A549 (cell line): ENCODE data around the gene RMRP. TPM values are rescaled to one million over a fixed set of nuclear protein-coding genes. Genes with fewer than 3 reads are reported as not detected.

ENCODE experiments used
- ATAC-seq, 2 experiments: fragments of 200-7000 bp in 1 of 2; fragments of >200 bp in 1 of 2; cut with Nextera tagmentation in 1 of 2; cut with Tn5 transposase in 1 of 2; 3 replicates each; pipeline versions ENCODE4 v1.8.0 to v1.9.1; 2018 to 2020; ENCODE audit warnings: mild to moderate bottlenecking in 1 of 2, moderate library complexity in 1 of 2
- CTCF ChIA-PET: fragments of 300-600 bp; sonication (Branson Sonifier 250); formaldehyde crosslinking; extraction: SDS; loops from one replicate; lab custom pipeline; 2021; ENCODE audit warnings: antibody characterized with exemption, inconsistent platforms; lab: Yijun Ruan, JAX
- POLR2A ChIA-PET: fragments of 350-600 bp; formaldehyde crosslinking; extraction: SDS; loops from one replicate; lab custom pipeline; 2021; ENCODE audit warnings: antibody characterized with exemption, inconsistent platforms; lab: Yijun Ruan, JAX
- DNase-seq, 2 experiments: peaks; one replicate each; pipeline versions ENCODE4 v3.0.0 to v3.0.0-alpha.2; 2011 to 2016; ENCODE audit warnings: low read depth in 1 of 2, low spot score in 1 of 2
- FAIRE-seq: peaks from 2 replicates; lab custom pipeline; 2011; peaks lifted over from hg19 to GRCh38; lab: Jason Lieb, UNC
- H3K27ac ChIP-seq, 2 experiments: fragments of >200 bp; sonication (Bioruptor Twin); formaldehyde crosslinking; 3 replicates each; pipeline ENCODE4 v1.5.1; 2016 to 2017
- H3K4me1 ChIP-seq: fragments of >200 bp; sonication (Bioruptor Twin); formaldehyde crosslinking; 3 replicates; pipeline ENCODE4 v1.6.1; 2016
- H3K4me2 ChIP-seq: fragments of >200 bp; sonication (Bioruptor Twin); formaldehyde crosslinking; 3 replicates; pipeline ENCODE4 v1.6.1; 2016
- H3K4me3 ChIP-seq: fragments of >200 bp; sonication (Bioruptor Twin); formaldehyde crosslinking; 3 replicates; pipeline ENCODE4 v1.5.1; 2016
- H3K9me3 ChIP-seq: fragments of >200 bp; sonication (Bioruptor Twin); formaldehyde crosslinking; 3 replicates; pipeline ENCODE4 v1.6.1; 2016
- BHLHE40 ChIP-seq: IDR thresholded peaks from 2 replicates; pipeline ENCODE4 v1.6.1; 2012; ENCODE audit warnings: low read depth, low read length, inconsistent platforms
- ESRRA ChIP-seq: fragments of 150-350 bp; IDR thresholded peaks from 2 replicates; pipeline ENCODE4 v1.6.1; 2014; ENCODE audit warnings: mild to moderate bottlenecking, low read length, borderline replicate concordance
- FOXS1 ChIP-seq: fragments of 250-450 bp; sonication (Bioruptor Pico); IDR thresholded peaks from 2 replicates; pipeline ENCODE4 v1.5.0; 2020; ENCODE audit warnings: mild to moderate bottlenecking, moderate library complexity
- GATA3 ChIP-seq: IDR thresholded peaks from 2 replicates; pipeline ENCODE4 v1.6.1; 2012; ENCODE audit warnings: borderline replicate concordance
- HOXA7 ChIP-seq: fragments of 250-450 bp; sonication (Bioruptor Pico); IDR thresholded peaks from 2 replicates; pipeline ENCODE4 v1.5.0; 2020; ENCODE audit warnings: mild to moderate bottlenecking, moderate library complexity
- HOXB13 ChIP-seq: fragments of 250-450 bp; sonication (Bioruptor Pico); IDR thresholded peaks from 2 replicates; pipeline ENCODE4 v1.5.0; 2020; ENCODE audit warnings: low read depth, mild to moderate bottlenecking, moderate library complexity
- KDM1A ChIP-seq: fragments of 200-600 bp; sonication (generic); IDR thresholded peaks from 2 replicates; pipeline ENCODE4 v1.6.1; 2016; ENCODE audit warnings: low read depth, mild to moderate bottlenecking
- KDM5A ChIP-seq: fragments of 200-600 bp; sonication (generic); IDR thresholded peaks from 2 replicates; pipeline ENCODE4 v1.6.1; 2016; ENCODE audit warnings: antibody characterized with exemption, mild to moderate bottlenecking
- MAFK ChIP-seq: fragments of 450-650 bp; IDR thresholded peaks from 2 replicates; pipeline ENCODE4 v1.6.1; 2014; ENCODE audit not compliant: partially characterized antibody
- MYC ChIP-seq: IDR thresholded peaks from 2 replicates; pipeline ENCODE4 v1.6.1; 2012; ENCODE audit warnings: mild to moderate bottlenecking, inconsistent platforms, low read length, improper control_type of control experiment, borderline replicate concordance
- NR3C1 ChIP-seq: fragments of >200 bp; sonication (Bioruptor Twin); formaldehyde crosslinking; IDR thresholded peaks from 3 replicates; pipeline ENCODE4 v1.6.1; 2017
- PHF8 ChIP-seq: fragments of 200-600 bp; sonication (generic); IDR thresholded peaks from 2 replicates; pipeline ENCODE4 v1.6.1; 2016; ENCODE audit warnings: low read depth, mild to moderate bottlenecking, antibody characterized with exemption, moderate library complexity, borderline replicate concordance
- POLR2A ChIP-seq: IDR thresholded peaks from 2 replicates; pipeline ENCODE4 v1.6.1; 2012; ENCODE audit warnings: mild to moderate bottlenecking, low read length
- TFCP2L1 ChIP-seq: fragments of 250-450 bp; sonication (Bioruptor Pico); IDR thresholded peaks from 2 replicates; pipeline ENCODE4 v1.5.0; 2021; ENCODE audit warnings: mild to moderate bottlenecking
- ZNF302 ChIP-seq: fragments of 250-450 bp; sonication (Bioruptor Pico); IDR thresholded peaks from 2 replicates; pipeline ENCODE4 v1.9.0; 2021; ENCODE audit warnings: inconsistent platforms, mild to moderate bottlenecking, moderate library complexity
- polyA plus RNA-seq, 4 experiments: library from polyadenylated mRNA; depleted of rRNA in 3 of 4; stranded (reverse); fragments of >200 nt; fragmentation: RNase III in 1 of 4; extraction: RNeasy Plus Mini Kit Qiagen cat#74134 plus additional on column Dnase treatment in 1 of 4; gene quantifications; 2 replicates in 3 of 4; 3 replicates in 1 of 4; pipeline ENCODE4 v1.2.3, GENCODE V29; 2011 to 2017
- TF ChIP-seq, protein P1 (sequence below): fragments of 450-650 bp; IDR thresholded peaks from 2 replicates; pipeline ENCODE4 v1.6.1; 2014; ENCODE audit warnings: antibody characterized with exemption
- TF ChIP-seq, protein P2 (sequence below): fragments of 200-600 bp; sonication (generic); IDR thresholded peaks from 2 replicates; pipeline ENCODE4 v1.6.1; 2016; ENCODE audit warnings: antibody characterized with exemption, mild to moderate bottlenecking, moderate library complexity
- TF ChIP-seq, protein P3 (sequence below): fragments of >200 bp; sonication (Bioruptor Twin); formaldehyde crosslinking; IDR thresholded peaks from 3 replicates; pipeline ENCODE4 v1.5.1; 2016
- TF ChIP-seq, protein P4 (sequence below): fragments of >200 bp; sonication (Bioruptor Twin); formaldehyde crosslinking; IDR thresholded peaks from 2 replicates; pipeline ENCODE4 v1.6.1; 2016
- TF ChIP-seq, protein P5 (sequence below): fragments of 250-450 bp; sonication (Bioruptor Pico); IDR thresholded peaks from 2 replicates; pipeline ENCODE4 v1.5.0; 2020; ENCODE audit warnings: low read depth, mild to moderate bottlenecking, moderate library complexity
- TF ChIP-seq, protein P6 (sequence below): IDR thresholded peaks from 2 replicates; pipeline ENCODE4 v1.6.1; 2012

The RMRP gene
- polyA plus RNA-seq, 2 of the 4 experiments (the other 2 are of a cell fraction): 80.2 TPM; not detected in 1

DNA sequence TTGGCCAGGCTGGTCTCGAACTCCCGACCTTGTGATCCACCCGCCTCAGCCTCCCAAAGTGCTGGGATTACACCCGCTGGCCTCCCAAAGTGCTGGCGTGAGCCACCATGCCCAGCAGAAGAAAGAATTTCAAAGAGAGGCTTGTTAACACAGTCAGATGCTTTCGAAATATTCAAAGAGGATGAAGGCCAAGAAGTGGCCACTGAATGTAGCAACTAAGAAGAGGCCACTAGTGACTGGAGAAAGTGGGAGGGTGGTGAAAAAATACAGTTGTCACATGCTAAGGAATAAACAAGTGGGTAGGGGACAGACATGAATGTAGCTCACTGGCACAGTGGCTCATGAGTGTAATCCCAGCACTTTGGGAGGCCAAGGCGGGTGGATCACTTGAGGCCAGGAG, 44.9 kb upstream of the RMRP start (continued):
- TF ChIP-seq, protein P1, sequence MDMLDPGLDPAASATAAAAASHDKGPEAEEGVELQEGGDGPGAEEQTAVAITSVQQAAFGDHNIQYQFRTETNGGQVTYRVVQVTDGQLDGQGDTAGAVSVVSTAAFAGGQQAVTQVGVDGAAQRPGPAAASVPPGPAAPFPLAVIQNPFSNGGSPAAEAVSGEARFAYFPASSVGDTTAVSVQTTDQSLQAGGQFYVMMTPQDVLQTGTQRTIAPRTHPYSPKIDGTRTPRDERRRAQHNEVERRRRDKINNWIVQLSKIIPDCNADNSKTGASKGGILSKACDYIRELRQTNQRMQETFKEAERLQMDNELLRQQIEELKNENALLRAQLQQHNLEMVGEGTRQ: no peak
- TF ChIP-seq, protein P2, sequence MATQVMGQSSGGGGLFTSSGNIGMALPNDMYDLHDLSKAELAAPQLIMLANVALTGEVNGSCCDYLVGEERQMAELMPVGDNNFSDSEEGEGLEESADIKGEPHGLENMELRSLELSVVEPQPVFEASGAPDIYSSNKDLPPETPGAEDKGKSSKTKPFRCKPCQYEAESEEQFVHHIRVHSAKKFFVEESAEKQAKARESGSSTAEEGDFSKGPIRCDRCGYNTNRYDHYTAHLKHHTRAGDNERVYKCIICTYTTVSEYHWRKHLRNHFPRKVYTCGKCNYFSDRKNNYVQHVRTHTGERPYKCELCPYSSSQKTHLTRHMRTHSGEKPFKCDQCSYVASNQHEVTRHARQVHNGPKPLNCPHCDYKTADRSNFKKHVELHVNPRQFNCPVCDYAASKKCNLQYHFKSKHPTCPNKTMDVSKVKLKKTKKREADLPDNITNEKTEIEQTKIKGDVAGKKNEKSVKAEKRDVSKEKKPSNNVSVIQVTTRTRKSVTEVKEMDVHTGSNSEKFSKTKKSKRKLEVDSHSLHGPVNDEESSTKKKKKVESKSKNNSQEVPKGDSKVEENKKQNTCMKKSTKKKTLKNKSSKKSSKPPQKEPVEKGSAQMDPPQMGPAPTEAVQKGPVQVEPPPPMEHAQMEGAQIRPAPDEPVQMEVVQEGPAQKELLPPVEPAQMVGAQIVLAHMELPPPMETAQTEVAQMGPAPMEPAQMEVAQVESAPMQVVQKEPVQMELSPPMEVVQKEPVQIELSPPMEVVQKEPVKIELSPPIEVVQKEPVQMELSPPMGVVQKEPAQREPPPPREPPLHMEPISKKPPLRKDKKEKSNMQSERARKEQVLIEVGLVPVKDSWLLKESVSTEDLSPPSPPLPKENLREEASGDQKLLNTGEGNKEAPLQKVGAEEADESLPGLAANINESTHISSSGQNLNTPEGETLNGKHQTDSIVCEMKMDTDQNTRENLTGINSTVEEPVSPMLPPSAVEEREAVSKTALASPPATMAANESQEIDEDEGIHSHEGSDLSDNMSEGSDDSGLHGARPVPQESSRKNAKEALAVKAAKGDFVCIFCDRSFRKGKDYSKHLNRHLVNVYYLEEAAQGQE: no peak

DNA sequence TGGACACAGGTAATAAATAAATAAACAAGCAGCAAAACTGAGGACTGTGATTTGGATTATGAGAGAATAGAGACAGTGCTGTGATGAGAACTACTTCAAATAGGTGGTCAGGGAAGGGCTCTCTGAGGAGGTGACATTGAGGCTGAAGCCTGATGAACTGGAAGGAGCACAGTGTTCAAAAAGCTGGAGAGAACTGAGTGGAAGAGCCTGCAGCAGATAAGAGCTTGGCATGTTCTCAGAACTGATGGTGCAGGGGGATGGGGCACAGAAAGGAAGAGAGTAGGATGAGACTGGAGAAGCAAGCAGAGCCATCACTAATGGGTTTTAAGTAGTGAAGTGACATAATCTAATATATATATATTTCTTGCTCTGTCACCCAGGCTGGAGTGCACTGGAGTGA, 43.1 kb upstream of the RMRP start:
- DNase-seq: no peak
- Histone ChIP-seq H3K9me3 (no peaks in the 10 kb centered on the region), H3K4me2 (no peak overlapping the region), H3K4me1 (peaks cover 9% of the 10 kb centered on the region), H3K27ac (no peak overlapping the region), H3K4me3 (no peak overlapping the region)
- no peak for FAIRE-seq
- TF ChIP-seq, protein P3, sequence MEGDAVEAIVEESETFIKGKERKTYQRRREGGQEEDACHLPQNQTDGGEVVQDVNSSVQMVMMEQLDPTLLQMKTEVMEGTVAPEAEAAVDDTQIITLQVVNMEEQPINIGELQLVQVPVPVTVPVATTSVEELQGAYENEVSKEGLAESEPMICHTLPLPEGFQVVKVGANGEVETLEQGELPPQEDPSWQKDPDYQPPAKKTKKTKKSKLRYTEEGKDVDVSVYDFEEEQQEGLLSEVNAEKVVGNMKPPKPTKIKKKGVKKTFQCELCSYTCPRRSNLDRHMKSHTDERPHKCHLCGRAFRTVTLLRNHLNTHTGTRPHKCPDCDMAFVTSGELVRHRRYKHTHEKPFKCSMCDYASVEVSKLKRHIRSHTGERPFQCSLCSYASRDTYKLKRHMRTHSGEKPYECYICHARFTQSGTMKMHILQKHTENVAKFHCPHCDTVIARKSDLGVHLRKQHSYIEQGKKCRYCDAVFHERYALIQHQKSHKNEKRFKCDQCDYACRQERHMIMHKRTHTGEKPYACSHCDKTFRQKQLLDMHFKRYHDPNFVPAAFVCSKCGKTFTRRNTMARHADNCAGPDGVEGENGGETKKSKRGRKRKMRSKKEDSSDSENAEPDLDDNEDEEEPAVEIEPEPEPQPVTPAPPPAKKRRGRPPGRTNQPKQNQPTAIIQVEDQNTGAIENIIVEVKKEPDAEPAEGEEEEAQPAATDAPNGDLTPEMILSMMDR: no peak
- TF ChIP-seq HOXA7: no peak
- no peak for TF ChIP-seq KDM5A
- TF ChIP-seq, protein P4, sequence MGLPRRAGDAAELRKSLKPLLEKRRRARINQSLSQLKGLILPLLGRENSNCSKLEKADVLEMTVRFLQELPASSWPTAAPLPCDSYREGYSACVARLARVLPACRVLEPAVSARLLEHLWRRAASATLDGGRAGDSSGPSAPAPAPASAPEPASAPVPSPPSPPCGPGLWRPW: no peak
- TF ChIP-seq, protein P5, sequence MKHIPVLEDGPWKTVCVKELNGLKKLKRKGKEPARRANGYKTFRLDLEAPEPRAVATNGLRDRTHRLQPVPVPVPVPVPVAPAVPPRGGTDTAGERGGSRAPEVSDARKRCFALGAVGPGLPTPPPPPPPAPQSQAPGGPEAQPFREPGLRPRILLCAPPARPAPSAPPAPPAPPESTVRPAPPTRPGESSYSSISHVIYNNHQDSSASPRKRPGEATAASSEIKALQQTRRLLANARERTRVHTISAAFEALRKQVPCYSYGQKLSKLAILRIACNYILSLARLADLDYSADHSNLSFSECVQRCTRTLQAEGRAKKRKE (CRISPR knock-in tag): no peak
- no peak for TF ChIP-seq ZNF302 (CRISPR knock-in tag)
- TF ChIP-seq NR3C1: no peak
- no peak for TF ChIP-seq MAFK
- TF ChIP-seq, protein P6, sequence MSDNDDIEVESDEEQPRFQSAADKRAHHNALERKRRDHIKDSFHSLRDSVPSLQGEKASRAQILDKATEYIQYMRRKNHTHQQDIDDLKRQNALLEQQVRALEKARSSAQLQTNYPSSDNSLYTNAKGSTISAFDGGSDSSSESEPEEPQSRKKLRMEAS: no peak
- no peak for TF ChIP-seq TFCP2L1 (CRISPR knock-in tag)
- no peak for TF ChIP-seq FOXS1 (CRISPR knock-in tag)
- no peak for TF ChIP-seq GATA3
- TF ChIP-seq KDM1A: no peak
- TF ChIP-seq PHF8: no peak
- TF ChIP-seq ESRRA: no peak
- no peak for TF ChIP-seq POLR2A
- no peak for TF ChIP-seq BHLHE40
- no peak for TF ChIP-seq HOXB13
- no peak for TF ChIP-seq MYC
- ATAC-seq: no peak
- CTCF ChIA-PET: interaction anchor here (1.1 to 32.5 kb wide), 8 partner anchors 17 to 90 kb away, joined by 3 to 758 read pairs (median 5); partner anchors contain the start of genes ARHGEF39, CCDC107, CREB3 and RMRP
- POLR2A ChIA-PET: no interaction called here
